Astrocyte of the spinal cord (primary cell): Measurements from ENCODE around the gene HEMK1.
A peak's percentile ranks its signal among the peaks of the same experiment; 100 is the strongest.

Source experiments
- DNase-seq: peaks from one replicate; pipeline ENCODE4 v3.0.0; 2011; ENCODE audit warnings: low read depth, low spot score
- H3K4me3 ChIP-seq: 2 replicates; pipeline ENCODE4 v1.5.1; 2011; ENCODE audit warnings: low read depth, mild to moderate bottlenecking, low read length, moderate library complexity
- in situ Hi-C: cut with HindIII; loops from 2 replicates; pipeline ENCODE4 v1.10.0; 2017; ENCODE audit warnings: low sequenced_read_pairs
- TF ChIP-seq, protein P1 (sequence below): IDR thresholded peaks from 2 replicates; pipeline ENCODE4 v1.5.1; 2012; ENCODE audit warnings: low read depth, mild to moderate bottlenecking, low read length, inconsistent platforms

Gene HEMK1

DNA sequence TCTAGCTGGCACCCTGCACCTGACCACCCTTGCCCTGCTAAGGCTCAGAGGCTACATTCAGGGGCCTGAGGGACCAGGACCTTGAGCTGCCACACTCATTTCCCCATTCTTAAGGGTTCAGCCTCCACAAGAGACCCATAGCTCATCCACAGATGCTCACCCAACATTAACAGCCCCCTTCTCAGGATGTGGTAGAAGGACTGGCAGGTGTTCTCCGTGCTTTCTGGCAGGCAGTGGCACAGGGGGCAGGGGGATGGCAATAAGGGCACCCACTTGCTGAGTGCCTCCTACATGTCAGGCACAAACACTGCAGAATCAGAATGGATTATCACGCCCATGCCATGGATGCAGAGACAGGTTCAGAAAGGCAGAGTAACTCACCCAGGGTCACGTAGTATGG is 57.1 kb downstream of the HEMK1 start:
- DNase-seq = no peak
- TF ChIP-seq, protein P1, sequence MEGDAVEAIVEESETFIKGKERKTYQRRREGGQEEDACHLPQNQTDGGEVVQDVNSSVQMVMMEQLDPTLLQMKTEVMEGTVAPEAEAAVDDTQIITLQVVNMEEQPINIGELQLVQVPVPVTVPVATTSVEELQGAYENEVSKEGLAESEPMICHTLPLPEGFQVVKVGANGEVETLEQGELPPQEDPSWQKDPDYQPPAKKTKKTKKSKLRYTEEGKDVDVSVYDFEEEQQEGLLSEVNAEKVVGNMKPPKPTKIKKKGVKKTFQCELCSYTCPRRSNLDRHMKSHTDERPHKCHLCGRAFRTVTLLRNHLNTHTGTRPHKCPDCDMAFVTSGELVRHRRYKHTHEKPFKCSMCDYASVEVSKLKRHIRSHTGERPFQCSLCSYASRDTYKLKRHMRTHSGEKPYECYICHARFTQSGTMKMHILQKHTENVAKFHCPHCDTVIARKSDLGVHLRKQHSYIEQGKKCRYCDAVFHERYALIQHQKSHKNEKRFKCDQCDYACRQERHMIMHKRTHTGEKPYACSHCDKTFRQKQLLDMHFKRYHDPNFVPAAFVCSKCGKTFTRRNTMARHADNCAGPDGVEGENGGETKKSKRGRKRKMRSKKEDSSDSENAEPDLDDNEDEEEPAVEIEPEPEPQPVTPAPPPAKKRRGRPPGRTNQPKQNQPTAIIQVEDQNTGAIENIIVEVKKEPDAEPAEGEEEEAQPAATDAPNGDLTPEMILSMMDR = no peak
- no peak overlapping the region for H3K4me3 ChIP-seq
- in situ Hi-C loops = no loop called here

GRCh38 chr3:50627407-50628051 is 58.2 kb downstream of the HEMK1 start:
- in situ Hi-C loops = no loop called here
- TF ChIP-seq, protein P1 = peak; percentile 55
- peak; percentile 67 for DNase-seq
- no peak overlapping the region for H3K4me3 ChIP-seq

- no peak for DNase-seq
- TF ChIP-seq, protein P1 = no peak
- in situ Hi-C loops = no loop called here
- no peak overlapping the region for H3K4me3 ChIP-seq
These were observed 59.3 kb downstream of the HEMK1 start for GRCh38 chr3:50628601-50629000.

GRCh38 chr3:50630394-50630793 is 61.1 kb downstream of the HEMK1 start:
- TF ChIP-seq, protein P1 = no peak
- no peak overlapping the region for H3K4me3 ChIP-seq
- DNase-seq = no peak
- in situ Hi-C loops = no loop called here

DNA sequence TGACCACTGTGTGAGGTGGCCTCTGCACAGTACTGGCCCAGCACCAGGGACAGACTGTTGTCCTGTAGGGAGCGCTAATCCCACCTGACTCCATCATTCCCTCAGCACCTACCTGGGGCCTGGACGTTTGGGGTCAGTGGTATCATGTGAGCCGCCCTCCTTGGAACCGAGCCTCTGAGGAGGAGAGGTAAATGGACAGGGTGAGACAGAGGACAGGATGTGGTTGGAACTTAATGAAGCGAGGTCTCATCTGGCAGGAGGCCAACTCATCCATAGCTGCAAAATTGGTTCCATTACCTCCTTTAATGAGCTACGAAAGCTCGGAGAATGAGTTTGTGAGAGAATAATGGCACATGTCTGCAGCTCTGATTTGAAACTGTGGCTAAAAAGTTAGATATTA is 61.6 kb downstream of the HEMK1 start:
- in situ Hi-C loops = no loop called here
- DNase-seq = peak; percentile 38
- no peak overlapping the region for H3K4me3 ChIP-seq
- TF ChIP-seq, protein P1 = no peak

GRCh38 chr3:50632450-50632849 is 63.1 kb downstream of the HEMK1 start:
- no peak for DNase-seq
- TF ChIP-seq, protein P1 = no peak
- H3K4me3 ChIP-seq = no peak overlapping the region
- in situ Hi-C loops = no loop called here

DNA sequence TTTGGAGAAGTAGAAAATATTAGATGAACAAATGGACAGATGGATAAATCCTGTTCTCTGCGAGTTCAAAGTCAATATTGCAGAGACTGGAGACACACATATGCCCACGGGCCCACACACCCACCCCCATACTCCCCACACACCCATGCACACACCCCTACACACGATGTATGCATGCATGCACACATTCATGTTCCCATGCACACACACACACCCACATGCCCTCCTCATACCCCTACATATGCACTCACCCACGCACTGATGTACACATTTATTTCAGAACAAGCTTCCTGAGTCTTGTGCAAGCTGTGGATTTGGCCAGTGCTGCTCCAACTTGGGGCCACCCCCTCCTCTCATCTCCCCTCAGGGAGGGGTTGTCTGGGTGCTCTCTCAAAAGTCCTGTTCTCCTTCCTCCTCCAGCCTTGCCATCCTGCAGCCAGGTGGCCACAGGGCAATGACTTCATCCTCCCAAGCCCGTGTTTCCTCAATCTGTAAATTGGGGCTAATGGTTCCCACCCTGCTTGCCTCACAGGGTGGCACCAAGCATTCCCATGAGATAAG is 64.0 kb downstream of the HEMK1 start:
- TF ChIP-seq, protein P1 = no peak
- in situ Hi-C loops = no loop called here
- no peak for DNase-seq
- H3K4me3 ChIP-seq = no peak overlapping the region
